Choroid plexus epithelial cell (primary cell): Measurements from ENCODE around the gene GPRC5A.
"Not testable (repeated sequence)": the region's sequence is repeated elsewhere in the genome, so short reads cannot be mapped to it uniquely, and the experiment has no call there.

Source experiments
- DNase-seq: peaks from one replicate; pipeline ENCODE4 v3.0.0-alpha.2; 2010; ENCODE audit warnings: low read depth
- H3K4me3 ChIP-seq: 2 replicates; pipeline ENCODE4 v1.5.1; 2011; ENCODE audit warnings: low read depth, mild to moderate bottlenecking, control low read depth, low read length, moderate library complexity
- CTCF ChIP-seq: conservative IDR thresholded peaks from 2 replicates; pipeline ENCODE4 v1.5.1; 2011; ENCODE audit warnings: low read depth, mild to moderate bottlenecking, control low read depth, inconsistent platforms, low read length, moderate library complexity

Gene GPRC5A

GRCh38 chr12:12891080-12891880 is at the start of gene GPRC5A:
TSS of gene GPRC5A (plus strand) at chr12:12891562. CDS start at chr12:12908250, 16,688 bp downstream.
- peak; percentile 49 for TF ChIP-seq CTCF
- H3K4me3 ChIP-seq: peak within 1 kb of the TSS; percentile 70
- DNase-seq: peak; percentile 96

GRCh38 chr12:12845794-12846243 is 45.5 kb upstream of the GPRC5A start:
- no peak for DNase-seq
- H3K4me3 ChIP-seq: no peak overlapping the region
- no peak for TF ChIP-seq CTCF

GRCh38 chr12:12846780-12847179 is 44.6 kb upstream of the GPRC5A start:
- DNase-seq, H3K4me3 ChIP-seq: not testable (repeated sequence)

- DNase-seq: no peak
- no peak overlapping the region for H3K4me3 ChIP-seq
- TF ChIP-seq CTCF: no peak
Measured at GRCh38 chr12:12853435-12853834, 37.9 kb upstream of the GPRC5A start.

- no peak for TF ChIP-seq CTCF
- no peak overlapping the region for H3K4me3 ChIP-seq
- no peak for DNase-seq
Measured at GRCh38 chr12:12859690-12860089, 31.7 kb upstream of the GPRC5A start.

- DNase-seq: no peak
- no peak for TF ChIP-seq CTCF
- H3K4me3 ChIP-seq: no peak overlapping the region
Measured at GRCh38 chr12:12864243-12864642, 27.1 kb upstream of the GPRC5A start.

GRCh38 chr12:12868477-12869235 is 22.7 kb upstream of the GPRC5A start:
- no peak for TF ChIP-seq CTCF
- no peak overlapping the region for H3K4me3 ChIP-seq
- no peak for DNase-seq
